Measurements from ENCODE around the gene KDM8.

Gene KDM8

GRCh38 chr16:27238016-27238587, 34.8 kb downstream of the KDM8 start:
- DNase-seq (ENCODE audit: low read depth), result no peak
- H3K4me3 ChIP-seq (ENCODE audit: low read length), result no peak overlapping the region
- TF ChIP-seq, protein P1, sequence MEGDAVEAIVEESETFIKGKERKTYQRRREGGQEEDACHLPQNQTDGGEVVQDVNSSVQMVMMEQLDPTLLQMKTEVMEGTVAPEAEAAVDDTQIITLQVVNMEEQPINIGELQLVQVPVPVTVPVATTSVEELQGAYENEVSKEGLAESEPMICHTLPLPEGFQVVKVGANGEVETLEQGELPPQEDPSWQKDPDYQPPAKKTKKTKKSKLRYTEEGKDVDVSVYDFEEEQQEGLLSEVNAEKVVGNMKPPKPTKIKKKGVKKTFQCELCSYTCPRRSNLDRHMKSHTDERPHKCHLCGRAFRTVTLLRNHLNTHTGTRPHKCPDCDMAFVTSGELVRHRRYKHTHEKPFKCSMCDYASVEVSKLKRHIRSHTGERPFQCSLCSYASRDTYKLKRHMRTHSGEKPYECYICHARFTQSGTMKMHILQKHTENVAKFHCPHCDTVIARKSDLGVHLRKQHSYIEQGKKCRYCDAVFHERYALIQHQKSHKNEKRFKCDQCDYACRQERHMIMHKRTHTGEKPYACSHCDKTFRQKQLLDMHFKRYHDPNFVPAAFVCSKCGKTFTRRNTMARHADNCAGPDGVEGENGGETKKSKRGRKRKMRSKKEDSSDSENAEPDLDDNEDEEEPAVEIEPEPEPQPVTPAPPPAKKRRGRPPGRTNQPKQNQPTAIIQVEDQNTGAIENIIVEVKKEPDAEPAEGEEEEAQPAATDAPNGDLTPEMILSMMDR (IDR thresholded peaks at IDR 0.05; ENCODE audit: insufficient read depth, low read depth, low read length, missing control alignments), result no peak

DNA sequence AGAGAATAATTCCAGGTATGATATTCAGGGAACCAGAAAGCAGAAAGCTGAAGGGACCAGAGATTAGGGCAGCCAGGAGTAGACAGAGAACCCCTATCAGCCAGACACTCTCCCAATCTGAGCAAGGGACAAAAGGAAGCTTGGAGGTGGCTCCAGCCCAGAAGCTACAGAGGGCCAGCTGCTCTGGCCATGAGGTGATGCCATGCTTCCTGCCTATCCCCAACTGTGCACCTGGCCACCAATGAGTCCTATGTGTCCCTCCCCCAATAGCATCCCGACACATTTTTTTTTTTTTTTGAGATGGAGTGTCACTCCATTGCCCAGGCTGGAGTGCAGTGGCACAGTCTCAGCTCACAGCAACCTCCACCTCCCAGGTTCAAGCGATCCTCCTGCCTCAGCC, 35.3 kb downstream of the KDM8 start:
- H3K4me3 ChIP-seq (ENCODE audit: low read length), result no peak overlapping the region
- TF ChIP-seq, protein P1 (IDR thresholded peaks at IDR 0.05; ENCODE audit: insufficient read depth, low read depth, low read length, missing control alignments), result no peak
- no peak for DNase-seq (ENCODE audit: low read depth)

DNA sequence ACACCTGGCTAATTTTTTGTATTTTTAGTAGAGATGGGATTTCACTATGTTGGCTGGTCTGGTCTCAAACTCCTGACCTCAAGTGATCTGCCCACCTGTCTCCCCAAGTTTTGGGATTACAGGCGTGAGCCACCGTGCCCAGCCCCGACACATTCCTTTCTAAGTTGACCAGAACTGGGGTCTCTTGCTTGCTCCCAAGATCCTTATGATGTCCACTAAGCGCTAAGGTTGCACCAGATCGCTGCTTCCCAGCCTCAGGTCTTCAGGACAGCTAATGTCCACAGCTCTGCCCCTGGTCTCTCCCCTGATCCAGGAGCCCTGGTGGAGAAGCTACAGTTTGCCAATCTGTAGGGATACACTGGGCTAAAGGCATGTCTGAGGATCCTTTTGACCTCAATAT, 35.7 kb downstream of the KDM8 start:
- TF ChIP-seq, protein P1 (IDR thresholded peaks at IDR 0.05; ENCODE audit: insufficient read depth, low read depth, low read length, missing control alignments), result no peak
- DNase-seq (ENCODE audit: low read depth), result no peak

DNA sequence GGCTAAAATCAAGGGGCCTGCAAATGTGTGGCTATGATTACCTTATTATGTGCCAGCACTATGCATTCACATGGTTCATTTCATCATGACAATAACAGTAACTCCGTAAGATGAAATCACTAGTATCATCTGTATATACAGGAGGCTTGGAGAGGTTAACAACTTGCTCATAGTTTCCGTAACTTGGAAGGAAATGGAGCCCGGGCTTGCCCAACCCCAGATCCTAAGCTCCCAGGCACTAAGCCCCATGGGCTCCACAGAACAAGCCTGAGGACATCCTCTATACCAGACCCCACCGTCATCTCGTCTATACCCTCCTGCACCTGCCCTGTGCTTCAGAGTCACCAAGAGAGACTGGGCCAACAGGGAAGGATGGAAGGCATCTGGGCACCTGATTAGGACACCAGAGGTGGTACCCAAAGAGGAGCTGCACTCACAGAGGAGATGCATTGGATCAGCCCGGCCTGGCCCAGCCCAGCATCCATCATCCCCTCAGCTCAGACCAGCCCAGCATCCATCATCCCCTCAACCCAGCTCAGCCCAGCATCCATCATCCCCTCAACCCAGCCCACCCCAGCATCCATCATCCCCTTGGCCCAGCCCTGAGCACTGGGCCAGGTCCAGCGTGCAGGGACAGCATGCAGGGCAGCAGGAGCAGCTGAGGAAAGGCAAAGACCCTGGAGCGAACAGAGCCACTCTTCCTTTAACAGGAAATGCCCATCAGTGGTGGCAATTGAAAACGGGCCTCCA, 36.8 kb downstream of the KDM8 start:
- TF ChIP-seq, protein P1 (IDR thresholded peaks at IDR 0.05; ENCODE audit: insufficient read depth, low read depth, low read length, missing control alignments), result no peak
- no peak for DNase-seq (ENCODE audit: low read depth)
- no peak overlapping the region for H3K4me3 ChIP-seq (ENCODE audit: low read length)

More for the DNA sequence above, 35.7 kb downstream of the KDM8 start:
- H3K4me3 ChIP-seq (ENCODE audit: low read length), result no peak overlapping the region

DNA sequence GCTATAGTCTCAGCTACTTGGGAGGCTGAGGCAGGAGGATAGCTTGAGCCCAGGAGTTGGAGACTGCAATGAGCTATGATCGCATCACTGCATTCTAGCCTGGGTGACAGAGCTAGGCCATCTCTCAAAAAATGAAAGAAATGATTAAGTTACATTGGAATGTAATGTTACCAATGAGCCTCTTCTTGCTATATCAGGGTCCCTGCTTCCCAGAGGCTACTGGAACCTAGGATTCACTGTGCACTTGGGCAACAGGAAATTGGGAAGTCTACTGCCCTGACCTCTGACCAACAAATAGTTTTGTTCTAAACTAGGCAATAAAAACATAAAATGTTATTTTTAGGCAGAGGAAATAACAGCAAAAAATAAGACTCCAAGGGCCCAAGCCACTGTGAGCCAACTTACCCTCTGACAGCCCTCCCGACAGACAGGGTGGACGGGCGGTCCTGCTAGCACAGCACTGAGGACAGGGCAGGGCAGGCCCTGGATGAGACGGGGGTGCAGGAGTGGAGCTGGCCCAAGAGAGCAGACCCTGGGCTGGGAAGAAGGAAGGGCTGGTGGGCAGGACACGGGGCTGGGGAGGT, 37.7 kb downstream of the KDM8 start:
- TF ChIP-seq, protein P1 (IDR thresholded peaks at IDR 0.05; ENCODE audit: insufficient read depth, low read depth, low read length, missing control alignments), result no peak
- DNase-seq (ENCODE audit: low read depth), result no peak
- H3K4me3 ChIP-seq (ENCODE audit: low read length), result no peak overlapping the region

GRCh38 chr16:27241658-27242057, 38.3 kb downstream of the KDM8 start:
- TF ChIP-seq, protein P1 (IDR thresholded peaks at IDR 0.05; ENCODE audit: insufficient read depth, low read depth, low read length, missing control alignments), result no peak
- H3K4me3 ChIP-seq (ENCODE audit: low read length), result no peak overlapping the region
- no peak for DNase-seq (ENCODE audit: low read depth)
